Activated naive CD8-positive, alpha-beta T cell treated with anti-CD3 and anti-CD28 coated beads, Interleukin-2, amount 50 U/mL, for 24 hours (primary cell): ENCODE data around the gene TBC1D4.
A peak's percentile ranks its signal among the peaks of the same experiment; 100 is the strongest.
"Not testable (repeated sequence)": the region's sequence is repeated elsewhere in the genome, so short reads cannot be mapped to it uniquely, and the experiment has no call there.

ENCODE experiments used
- ATAC-seq: fragments of 150-1000 bp; cut with Tn5 transposase; one replicate; pipeline ENCODE4 v1.10.0; 2021
- DNase-seq: peaks from one replicate; pipeline ENCODE4 v3.0.0; 2021
- H3K27ac Mint-ChIP-seq: one replicate; pipeline ENCODE4 v1.8.0; 2021; ENCODE audit warnings: mild to moderate bottlenecking, mixed read lengths
- H3K27me3 Mint-ChIP-seq: one replicate; pipeline ENCODE4 v1.8.0; 2021; ENCODE audit warnings: mixed read lengths
- H3K36me3 Mint-ChIP-seq: one replicate; pipeline ENCODE4 v1.8.0; 2021; ENCODE audit warnings: low read depth, mixed read lengths
- H3K4me1 Mint-ChIP-seq: one replicate; pipeline ENCODE4 v1.8.0; 2021; ENCODE audit warnings: mixed read lengths
- H3K4me3 Mint-ChIP-seq: one replicate; pipeline ENCODE4 v1.8.0; 2021; ENCODE audit warnings: mild to moderate bottlenecking, moderate library complexity, mixed read lengths
- H3K9me3 Mint-ChIP-seq: one replicate; pipeline ENCODE4 v1.8.0; 2021; ENCODE audit warnings: mixed read lengths

Gene TBC1D4

GRCh38 chr13:75299246-75299645 is 182.7 kb downstream of the TBC1D4 start:
- Mint-ChIP-seq H3K4me1 (peaks cover 73% of the 10 kb centered on the region), H3K27ac (peak overlapping the region; percentile 90), H3K27me3 (no peaks in the 10 kb centered on the region), H3K9me3 (no peaks in the 10 kb centered on the region), H3K4me3 (peak overlapping the region; percentile 60), H3K36me3 (peaks cover 61% of the 10 kb centered on the region)
- DNase-seq, result no peak
- ATAC-seq, result no peak

GRCh38 chr13:75296641-75297040 is 185.3 kb downstream of the TBC1D4 start:
- H3K4me1 Mint-ChIP-seq, result peaks cover 61% of the 10 kb centered on the region
- no peaks in the 10 kb centered on the region for H3K27me3 Mint-ChIP-seq
- H3K4me3 Mint-ChIP-seq, result no peak overlapping the region
- DNase-seq (no peak), ATAC-seq (no peak)
- no peaks in the 10 kb centered on the region for H3K9me3 Mint-ChIP-seq
- H3K36me3 Mint-ChIP-seq, result peaks cover 65% of the 10 kb centered on the region
- H3K27ac Mint-ChIP-seq, result peak overlapping the region; percentile 23

GRCh38 chr13:75295201-75295600 is 186.8 kb downstream of the TBC1D4 start:
- DNase-seq (no peak), ATAC-seq (no peak)
- H3K27me3 Mint-ChIP-seq, result no peaks in the 10 kb centered on the region
- peaks cover 71% of the 10 kb centered on the region for H3K36me3 Mint-ChIP-seq
- no peak overlapping the region for H3K27ac Mint-ChIP-seq
- no peak overlapping the region for H3K4me3 Mint-ChIP-seq
- peaks cover 49% of the 10 kb centered on the region for H3K4me1 Mint-ChIP-seq
- no peaks in the 10 kb centered on the region for H3K9me3 Mint-ChIP-seq

- no peaks in the 10 kb centered on the region for H3K9me3 Mint-ChIP-seq
- ATAC-seq (no peak), DNase-seq (no peak)
- no peak overlapping the region for H3K27ac Mint-ChIP-seq
- H3K4me1 Mint-ChIP-seq, result peaks cover 38% of the 10 kb centered on the region
- no peak overlapping the region for H3K4me3 Mint-ChIP-seq
- H3K27me3 Mint-ChIP-seq, result no peaks in the 10 kb centered on the region
- peaks cover 71% of the 10 kb centered on the region for H3K36me3 Mint-ChIP-seq
Measured at GRCh38 chr13:75294110-75294509, 187.9 kb downstream of the TBC1D4 start.

GRCh38 chr13:75285310-75285709 is 196.7 kb downstream of the TBC1D4 start:
- Mint-ChIP-seq H3K9me3 (peaks cover 25% of the 10 kb centered on the region), H3K4me3 (no peak overlapping the region), H3K27ac (no peak overlapping the region), H3K27me3 (no peaks in the 10 kb centered on the region), H3K36me3 (peaks cover 68% of the 10 kb centered on the region), H3K4me1 (peaks cover 1% of the 10 kb centered on the region)
- no peak for DNase-seq
- no peak for ATAC-seq

GRCh38 chr13:75279834-75280369 is 202.1 kb downstream of the TBC1D4 start:
- Mint-ChIP-seq H3K36me3 (peaks cover 28% of the 10 kb centered on the region), H3K4me1 (no peaks in the 10 kb centered on the region), H3K9me3 (peaks cover 29% of the 10 kb centered on the region), H3K4me3 (no peak overlapping the region), H3K27me3 (peaks cover 4% of the 10 kb centered on the region), H3K27ac (no peak overlapping the region)
- ATAC-seq (no peak), DNase-seq (no peak)

GRCh38 chr13:75273695-75274094 is 208.3 kb downstream of the TBC1D4 start:
- not testable (repeated sequence) for H3K36me3 Mint-ChIP-seq, H3K4me1 Mint-ChIP-seq, H3K9me3 Mint-ChIP-seq, H3K27me3 Mint-ChIP-seq, ATAC-seq, H3K4me3 Mint-ChIP-seq, DNase-seq, H3K27ac Mint-ChIP-seq

- Mint-ChIP-seq H3K27me3 (peaks cover 2% of the 10 kb centered on the region), H3K9me3 (peaks cover 2% of the 10 kb centered on the region), H3K4me3 (no peak overlapping the region), H3K36me3 (peaks cover under 1% of the 10 kb centered on the region), H3K4me1 (peaks cover 2% of the 10 kb centered on the region), H3K27ac (no peak overlapping the region)
- no peak for DNase-seq
- ATAC-seq, result no peak
Measured at GRCh38 chr13:75271846-75272245, 210.1 kb downstream of the TBC1D4 start.

GRCh38 chr13:75268481-75268880 is 213.5 kb downstream of the TBC1D4 start:
- DNase-seq, H3K9me3 Mint-ChIP-seq, H3K27ac Mint-ChIP-seq, H3K4me3 Mint-ChIP-seq, ATAC-seq, H3K4me1 Mint-ChIP-seq, H3K36me3 Mint-ChIP-seq, H3K27me3 Mint-ChIP-seq: not testable (repeated sequence)

- ATAC-seq (no peak), DNase-seq (no peak)
- no peaks in the 10 kb centered on the region for H3K36me3 Mint-ChIP-seq
- no peaks in the 10 kb centered on the region for H3K4me1 Mint-ChIP-seq
- H3K4me3 Mint-ChIP-seq, result no peak overlapping the region
- H3K27me3 Mint-ChIP-seq, result peaks cover 7% of the 10 kb centered on the region
- no peak overlapping the region for H3K27ac Mint-ChIP-seq
- no peaks in the 10 kb centered on the region for H3K9me3 Mint-ChIP-seq
Measured at GRCh38 chr13:75264611-75265010, 217.4 kb downstream of the TBC1D4 start.

GRCh38 chr13:75263741-75264407 is 218.1 kb downstream of the TBC1D4 start:
- H3K9me3 Mint-ChIP-seq, result no peaks in the 10 kb centered on the region
- H3K4me1 Mint-ChIP-seq, result no peaks in the 10 kb centered on the region
- H3K27me3 Mint-ChIP-seq, result peaks cover 7% of the 10 kb centered on the region
- no peak overlapping the region for H3K27ac Mint-ChIP-seq
- H3K36me3 Mint-ChIP-seq, result no peaks in the 10 kb centered on the region
- ATAC-seq (peak; percentile 33), DNase-seq (no peak)
- no peak overlapping the region for H3K4me3 Mint-ChIP-seq

GRCh38 chr13:75258159-75258782 is 223.7 kb downstream of the TBC1D4 start:
- no peaks in the 10 kb centered on the region for H3K36me3 Mint-ChIP-seq
- no peak overlapping the region for H3K4me3 Mint-ChIP-seq
- H3K4me1 Mint-ChIP-seq, result no peaks in the 10 kb centered on the region

GRCh38 chr13:75256922-75257321 is 225.0 kb downstream of the TBC1D4 start:
- ATAC-seq (no peak), DNase-seq (no peak)
- no peaks in the 10 kb centered on the region for H3K9me3 Mint-ChIP-seq
- H3K4me3 Mint-ChIP-seq, result no peak overlapping the region
- no peak overlapping the region for H3K27ac Mint-ChIP-seq
- H3K4me1 Mint-ChIP-seq, result no peaks in the 10 kb centered on the region
- H3K27me3 Mint-ChIP-seq, result peaks cover 2% of the 10 kb centered on the region
- no peaks in the 10 kb centered on the region for H3K36me3 Mint-ChIP-seq

More at GRCh38 chr13:75258159-75258782, 223.7 kb downstream of the TBC1D4 start:
- H3K9me3 Mint-ChIP-seq, result no peaks in the 10 kb centered on the region
- DNase-seq (no peak), ATAC-seq (peak; percentile 43)
- peaks cover 4% of the 10 kb centered on the region for H3K27me3 Mint-ChIP-seq
- no peak overlapping the region for H3K27ac Mint-ChIP-seq

GRCh38 chr13:75255653-75256052 is 226.3 kb downstream of the TBC1D4 start:
- Mint-ChIP-seq H3K36me3 (no peaks in the 10 kb centered on the region), H3K27me3 (peaks cover 8% of the 10 kb centered on the region), H3K4me1 (no peaks in the 10 kb centered on the region), H3K9me3 (no peaks in the 10 kb centered on the region), H3K27ac (no peak overlapping the region), H3K4me3 (no peak overlapping the region)
- no peak for ATAC-seq
- no peak for DNase-seq

- no peaks in the 10 kb centered on the region for H3K9me3 Mint-ChIP-seq
- DNase-seq (no peak), ATAC-seq (no peak)
- no peaks in the 10 kb centered on the region for H3K36me3 Mint-ChIP-seq
- H3K27me3 Mint-ChIP-seq, result peaks cover 8% of the 10 kb centered on the region
- H3K4me1 Mint-ChIP-seq, result no peaks in the 10 kb centered on the region
- H3K4me3 Mint-ChIP-seq, result no peak overlapping the region
- no peak overlapping the region for H3K27ac Mint-ChIP-seq
Measured at GRCh38 chr13:75255147-75255546, 226.8 kb downstream of the TBC1D4 start.
